ENCODE results near the gene CLASRP.

- no peak for TF ChIP-seq POLR2A (IDR thresholded peaks at IDR 0.05)
- TF ChIP-seq CTCF (IDR thresholded peaks at IDR 0.05), result no peak
Observed at GRCh38 chr19:45041125-45041524, 2.3 kb downstream of the CLASRP start.
